Stimulated activated CD4-positive, alpha-beta T cell treated with anti-CD3 and anti-CD28 coated beads, Interleukin-4, amount 100 ng/mL, for 48 hours (primary cell): ENCODE data around the gene CACNG3.

ENCODE experiments used
- DNase-seq, 2 donors: peaks; one replicate each; pipeline ENCODE4 v3.0.0-alpha.2; 2020; ENCODE audit warnings: low read depth in 2 of 2

The CACNG3 gene

DNA sequence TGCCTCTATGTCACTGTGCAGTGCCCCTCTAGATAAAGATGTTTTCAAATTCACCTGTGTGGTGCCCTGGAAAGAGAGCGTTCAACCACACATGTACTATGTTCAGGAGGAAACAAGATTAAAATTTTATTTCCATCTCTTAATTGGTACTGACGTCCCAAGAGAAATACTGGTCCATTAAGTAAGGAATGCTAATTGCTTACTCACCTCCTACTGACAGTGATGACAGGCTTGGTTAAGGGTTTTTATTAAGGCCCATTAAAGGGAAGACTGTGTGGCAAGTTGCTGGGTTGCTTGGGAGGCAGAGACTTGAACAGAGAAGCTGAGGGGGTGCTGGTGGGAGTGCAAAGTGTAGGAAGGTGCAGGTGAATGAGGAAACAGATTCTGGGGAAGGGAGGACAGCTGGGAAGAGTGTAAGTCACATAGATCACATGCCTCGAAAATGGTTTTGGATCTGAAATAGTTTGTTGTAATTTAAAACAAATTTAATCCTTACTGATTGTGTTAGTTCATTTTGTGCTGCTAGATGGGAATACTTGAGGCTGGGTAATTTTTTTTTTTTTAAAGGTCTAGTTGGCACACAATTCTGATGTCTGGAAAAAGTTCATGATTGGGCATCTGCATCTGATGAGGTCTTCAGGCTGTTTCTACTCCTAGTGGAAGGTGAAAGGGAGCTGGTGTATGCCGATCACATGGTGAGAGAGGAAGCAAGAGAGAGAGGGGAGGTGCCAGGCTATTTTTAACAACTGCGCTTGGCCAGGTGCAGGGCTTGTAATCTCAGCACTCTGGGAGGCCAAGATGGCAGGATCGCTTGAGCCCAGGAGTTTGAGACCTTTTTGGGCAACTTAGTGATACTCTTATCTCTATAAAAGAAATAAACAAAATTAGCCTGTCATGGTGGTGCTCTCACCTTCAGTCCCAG is 140.5 kb downstream of the CACNG3 start:
- DNase-seq = no peak

DNA sequence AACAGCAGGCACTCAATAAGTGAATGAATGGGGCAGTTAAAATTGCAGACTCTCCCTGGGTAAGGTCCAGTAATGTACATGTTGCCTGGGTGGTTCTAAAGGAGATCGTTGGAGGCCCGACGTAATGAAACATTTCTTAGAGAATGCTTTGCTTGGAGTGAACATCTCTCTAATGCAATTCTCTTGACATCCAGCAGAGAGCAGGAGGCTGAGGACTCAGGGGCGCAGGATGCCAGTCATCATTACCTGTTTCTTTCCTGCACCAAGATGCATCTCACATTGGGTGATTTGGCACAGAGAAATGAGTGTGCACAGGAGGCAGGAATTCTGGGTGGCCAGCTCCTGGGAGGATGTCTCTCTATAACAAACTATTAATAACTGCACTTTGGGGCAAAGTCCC is 152.9 kb downstream of the CACNG3 start:
- no peak for DNase-seq
